HG03103 (cell line): Measurements from ENCODE around the gene KHNYN.
"Not testable (repeated sequence)": the region's sequence is repeated elsewhere in the genome, so short reads cannot be mapped to it uniquely, and the experiment has no call there.

Experiments used
- ATAC-seq: cut with Tn5 transposase; IDR thresholded peaks from one replicate; pipeline ENCODE4 v1.9.1; 2021; ENCODE audit warnings: low read depth; ENCODE audit not compliant: unreplicated experiment

The KHNYN gene

DNA sequence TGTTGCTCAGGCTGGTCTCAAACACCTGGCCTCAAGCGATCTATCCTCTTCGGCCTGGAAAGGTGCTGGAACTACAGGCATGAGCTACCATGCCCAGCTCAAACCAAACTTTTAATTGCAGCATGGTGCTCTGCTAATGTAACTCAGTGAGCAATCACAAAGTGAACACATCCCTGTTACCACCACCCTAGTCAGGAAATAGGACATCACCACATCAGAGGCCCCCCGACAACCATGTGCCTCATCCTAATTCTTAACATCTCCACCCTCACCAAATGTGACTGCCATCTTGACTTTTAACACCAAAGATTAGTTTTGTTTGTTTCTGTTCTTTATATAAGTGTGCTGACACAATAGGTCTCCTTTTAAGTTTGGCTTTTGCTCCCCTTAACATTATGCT is 35.6 kb downstream of the KHNYN start:
- ATAC-seq, result no peak

DNA sequence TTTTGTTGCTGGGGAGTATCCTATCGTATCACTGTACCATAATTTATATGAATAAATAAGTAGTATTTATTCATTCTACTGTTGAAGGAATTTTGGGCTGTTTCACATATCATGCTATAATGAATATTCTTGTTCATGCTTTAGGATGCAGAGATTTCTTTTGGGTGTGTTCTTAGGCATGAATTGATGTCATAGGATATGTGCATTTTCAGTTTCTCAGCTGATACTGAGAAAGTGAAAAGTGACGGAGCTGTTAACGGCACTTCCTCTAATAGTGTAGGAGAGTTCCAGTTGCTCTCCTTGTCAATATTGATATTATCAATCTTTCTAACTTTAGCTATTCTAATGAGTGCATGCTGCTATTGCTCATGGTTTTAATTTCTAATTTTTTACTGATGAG is 36.1 kb downstream of the KHNYN start:
- ATAC-seq, result no peak

DNA sequence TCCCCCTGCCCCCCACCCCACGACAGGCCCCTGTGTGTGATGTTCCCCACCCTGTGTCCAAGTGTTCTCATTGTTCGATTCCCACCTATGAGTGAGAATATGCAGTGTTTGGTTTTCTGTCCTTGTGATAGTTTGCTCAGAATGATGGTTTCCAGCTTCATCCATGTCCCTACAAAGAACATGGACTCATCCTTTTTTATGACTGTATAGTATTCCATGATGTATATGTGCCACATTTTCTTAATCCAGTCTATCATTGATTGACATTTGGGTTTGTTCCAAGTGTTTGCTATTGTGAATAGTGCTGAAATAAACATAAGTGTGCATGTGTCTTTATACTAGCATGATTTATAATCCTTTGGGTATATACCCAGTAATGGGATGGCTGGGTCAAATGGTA is 40.7 kb downstream of the KHNYN start:
- ATAC-seq, result not testable (repeated sequence)

DNA sequence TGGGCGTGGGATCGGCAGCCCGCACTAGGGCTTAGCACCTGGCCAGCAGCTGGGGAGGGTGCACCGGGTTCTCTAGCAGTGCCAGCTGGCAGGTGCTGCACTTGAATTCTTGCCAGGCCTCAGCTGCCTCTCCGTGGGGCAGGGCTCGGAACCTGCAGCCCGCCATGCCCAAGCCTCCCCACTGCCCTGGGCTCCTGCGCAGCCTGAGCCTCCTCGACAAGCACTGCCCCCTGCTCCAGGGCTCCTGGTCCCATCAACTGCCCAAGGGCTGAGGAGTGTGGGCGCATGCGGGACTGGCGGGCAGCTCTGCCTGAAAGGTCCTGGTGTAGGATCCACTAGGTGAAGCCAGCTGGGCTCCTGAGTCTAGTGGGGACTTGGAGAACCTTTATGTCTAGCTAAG is 43.5 kb downstream of the KHNYN start:
- no peak for ATAC-seq

DNA sequence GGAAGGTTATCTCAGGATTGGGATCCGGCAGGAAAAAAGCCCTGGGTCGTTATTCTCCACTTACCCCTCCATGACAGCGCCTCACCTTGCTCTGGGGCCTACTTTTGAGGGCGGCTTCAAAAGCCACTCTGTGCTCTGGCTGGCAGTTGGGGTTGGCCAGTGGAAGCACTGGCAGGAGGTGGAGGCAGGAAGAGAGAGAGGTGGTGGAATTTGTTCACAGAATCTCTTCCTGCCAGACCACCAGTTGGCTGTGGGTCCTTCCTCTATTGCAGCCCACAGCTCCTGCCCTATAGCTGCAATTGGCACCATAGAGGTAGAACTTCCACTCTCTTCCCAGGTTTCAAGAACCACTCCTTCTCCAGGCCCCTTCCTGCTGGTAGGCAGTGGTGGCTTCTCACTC is 45.5 kb downstream of the KHNYN start:
- no peak for ATAC-seq

DNA sequence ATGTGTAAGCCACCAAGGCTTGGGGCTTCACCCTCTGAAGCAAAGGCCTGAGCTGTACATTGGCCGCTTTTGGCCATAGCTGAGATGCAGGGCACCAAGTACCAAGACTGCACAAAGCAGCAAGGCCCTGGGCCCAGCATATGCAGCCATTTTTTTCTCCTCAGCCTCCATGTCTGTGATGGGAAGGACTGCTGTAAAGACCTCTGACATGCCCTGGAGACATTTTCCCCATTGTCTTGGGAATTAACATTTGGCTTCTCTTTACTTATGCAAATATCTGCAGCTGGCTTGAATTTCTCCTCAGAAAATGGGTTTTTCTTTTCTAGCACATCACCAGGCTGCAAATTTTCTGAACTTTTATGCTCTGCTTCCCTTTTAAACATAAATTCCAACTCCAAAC is 50.2 kb downstream of the KHNYN start:
- ATAC-seq, result not testable (repeated sequence)

DNA sequence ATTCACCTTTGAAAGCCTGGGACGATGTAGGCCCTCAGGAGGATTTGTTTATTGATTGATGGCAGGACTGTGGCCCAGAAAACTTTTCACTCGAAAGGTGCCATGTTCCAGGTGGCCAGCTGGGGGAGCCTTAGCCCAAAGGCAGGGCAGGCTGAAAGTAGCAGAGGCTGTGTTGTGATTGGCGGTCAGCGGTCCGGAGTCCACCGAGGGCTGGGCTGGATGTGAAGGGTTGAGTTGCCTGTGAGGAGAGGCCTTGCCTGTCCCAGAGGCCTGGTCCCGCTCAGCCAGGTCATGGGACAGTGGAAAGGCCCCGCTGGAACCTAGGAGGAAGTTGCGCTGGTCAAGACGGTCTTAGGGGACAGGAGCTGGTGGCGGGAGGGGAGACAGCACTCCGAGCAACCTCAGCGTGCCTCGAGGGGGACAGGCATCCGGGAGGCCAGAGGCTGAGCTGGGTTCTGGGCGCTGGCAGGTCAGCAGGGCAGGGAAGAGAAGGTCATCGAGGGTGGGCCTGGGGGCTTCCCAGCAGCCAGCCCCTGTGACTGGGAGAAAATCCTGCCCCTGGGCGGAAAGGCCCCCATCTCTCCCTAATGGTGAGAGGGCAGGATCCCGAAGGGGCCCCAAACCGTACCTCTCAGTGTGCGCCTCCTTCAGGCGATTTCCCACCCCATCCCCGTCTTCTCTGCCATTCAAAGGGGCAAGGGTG is 52.0 kb downstream of the KHNYN start:
- peak; percentile 64 for ATAC-seq

DNA sequence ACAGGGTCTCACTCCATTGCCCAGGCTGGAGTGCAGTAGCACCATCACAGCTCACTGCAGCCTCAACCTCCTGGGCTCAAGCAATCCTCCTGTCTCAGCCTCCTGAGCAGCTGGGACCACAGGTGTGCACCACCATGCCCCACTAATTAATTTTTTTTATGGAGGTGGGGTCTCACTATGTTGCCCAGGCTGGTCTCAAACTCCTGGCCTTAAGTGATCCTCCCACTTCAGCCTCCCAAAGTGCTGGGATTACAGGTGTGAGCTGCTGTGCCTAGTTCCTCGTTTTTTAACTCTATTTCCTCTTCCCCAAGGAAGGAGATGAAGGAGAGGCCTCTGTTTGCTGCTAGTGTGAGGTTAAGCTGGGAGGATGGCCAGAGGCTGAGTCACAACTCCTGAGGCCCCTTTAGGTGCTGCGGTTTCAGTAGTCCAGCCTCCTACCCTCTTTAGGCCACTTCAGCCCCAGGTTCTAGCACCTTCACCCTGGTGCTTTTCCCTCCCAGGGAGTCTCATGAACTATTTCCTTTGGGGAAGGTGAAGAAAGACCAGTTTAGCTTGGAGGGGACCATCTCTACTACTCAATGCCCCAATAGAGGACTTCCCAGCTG is 53.0 kb downstream of the KHNYN start:
- not testable (repeated sequence) for ATAC-seq

DNA sequence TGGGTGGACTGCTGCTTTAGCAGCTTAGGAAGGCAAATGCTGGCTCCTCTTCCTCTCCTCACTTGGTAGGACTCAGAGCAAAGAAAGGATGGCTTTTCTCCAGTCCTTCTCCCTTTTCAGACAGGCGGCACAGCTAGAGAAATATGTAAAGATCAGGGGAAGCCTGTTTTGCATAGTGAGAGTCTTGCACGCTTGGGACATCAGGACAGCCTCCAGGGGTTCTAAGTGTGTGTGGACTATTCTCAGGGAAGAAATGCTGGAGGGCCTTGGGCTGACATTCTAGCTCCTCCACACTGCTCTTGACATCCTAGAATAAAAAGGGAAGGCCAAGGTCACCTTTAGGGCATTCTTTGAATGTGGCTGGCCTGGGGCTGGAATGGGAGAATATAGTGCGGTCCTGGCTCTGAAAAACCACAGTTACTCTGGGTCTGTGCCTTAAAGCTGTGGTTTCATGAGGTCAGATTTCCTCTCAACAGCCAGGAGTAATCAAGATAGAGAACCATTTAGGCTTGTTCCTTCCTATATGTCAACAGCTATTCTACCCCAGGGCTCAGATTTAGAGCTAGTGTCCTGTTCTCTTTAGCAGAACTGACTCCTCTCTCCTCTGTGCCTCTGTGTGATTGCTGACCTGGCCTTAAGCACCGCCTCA is 54.0 kb downstream of the KHNYN start:
- no peak for ATAC-seq
